IPS-20b (cell line): Measurements from ENCODE around the gene CUX1.

ENCODE experiments used
- H3K27ac ChIP-seq: one replicate; pipeline ENCODE4 v1.5.1; 2013; ENCODE audit warnings: low read length
- H3K27me3 ChIP-seq: 2 replicates; pipeline ENCODE4 v1.6.1; 2013; ENCODE audit warnings: mild to moderate bottlenecking, low read length, inconsistent platforms; ENCODE audit not compliant: insufficient read depth
- H3K36me3 ChIP-seq: 2 replicates; pipeline ENCODE4 v1.6.1; 2013; ENCODE audit warnings: low read depth, mild to moderate bottlenecking, inconsistent platforms, low read length, moderate library complexity; ENCODE audit not compliant: insufficient read depth
- H3K4me1 ChIP-seq: 2 replicates; pipeline ENCODE4 v1.6.1; 2013; ENCODE audit warnings: mild to moderate bottlenecking, control low read depth, inconsistent platforms, low read length, moderate library complexity; ENCODE audit not compliant: insufficient read depth
- H3K4me3 ChIP-seq: 2 replicates; pipeline ENCODE4 v1.5.1; 2013; ENCODE audit warnings: mild to moderate bottlenecking, low read length, inconsistent platforms
- H3K9ac ChIP-seq: 2 replicates; pipeline ENCODE4 v1.6.1; 2013; ENCODE audit warnings: low read depth, mild to moderate bottlenecking, inconsistent platforms, low read length, moderate library complexity
- H3K9me3 ChIP-seq: 2 replicates; pipeline ENCODE4 v1.6.1; 2013; ENCODE audit warnings: mild to moderate bottlenecking, low read depth, low read length, inconsistent platforms; ENCODE audit not compliant: insufficient read depth

CUX1 gene

DNA sequence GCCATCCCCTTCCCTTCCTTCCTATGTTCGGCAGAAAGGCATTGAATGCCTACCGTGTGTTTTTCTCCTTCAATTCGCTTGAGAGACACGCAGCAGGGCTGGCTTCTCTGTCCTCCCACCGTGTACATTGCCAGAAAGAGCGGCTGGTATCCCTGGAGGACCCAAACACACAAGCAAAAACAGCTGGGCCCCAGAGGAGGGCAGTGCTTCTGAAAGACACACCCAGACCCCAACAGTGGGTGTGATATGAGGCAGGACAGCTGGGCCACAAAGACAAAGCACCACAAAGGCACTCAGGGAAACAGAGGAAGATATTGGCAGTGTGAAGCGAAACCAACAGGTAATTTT lies 336.1 kb downstream of the CUX1 start:
- Histone ChIP-seq H3K4me3 (no peak overlapping the region), H3K9me3 (no peaks in the 10 kb centered on the region), H3K36me3 (peaks cover 5% of the 10 kb centered on the region; the same call in 1 of the 2 replicates), H3K27ac (peak overlapping the region; percentile 62), H3K27me3 (no peaks in the 10 kb centered on the region), H3K4me1 (peaks cover 15% of the 10 kb centered on the region; the same call in 1 of the 2 replicates), H3K9ac (peak overlapping the region; percentile 64; the same call in 1 of the 2 replicates)

DNA sequence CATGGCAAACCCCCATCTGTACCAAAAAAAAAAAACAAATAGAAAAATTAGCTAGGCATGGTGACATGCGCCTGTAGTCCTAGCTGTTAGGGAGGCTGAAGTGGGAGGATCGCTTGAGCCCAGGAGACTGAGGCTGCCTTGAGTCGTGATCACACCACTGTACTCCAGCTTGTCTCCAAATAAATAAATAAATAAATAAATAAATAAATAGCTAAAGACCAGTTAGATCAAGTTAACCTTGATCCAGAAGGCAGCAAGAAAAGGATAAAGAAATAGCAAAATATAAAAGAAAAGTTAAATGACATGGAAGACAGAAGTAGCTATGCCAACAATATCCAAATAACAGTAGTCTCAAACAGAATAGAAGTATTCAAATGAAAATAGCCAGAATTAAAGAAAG lies 337.0 kb downstream of the CUX1 start:
- no peaks in the 10 kb centered on the region for H3K27me3 ChIP-seq
- no peak overlapping the region for H3K27ac ChIP-seq
- H3K9ac ChIP-seq = no peak overlapping the region
- H3K9me3 ChIP-seq = no peaks in the 10 kb centered on the region
- H3K4me1 ChIP-seq = peaks cover 15% of the 10 kb centered on the region; the same call in 1 of the 2 replicates
- H3K4me3 ChIP-seq = no peak overlapping the region
- H3K36me3 ChIP-seq = peaks cover 7% of the 10 kb centered on the region; the same call in 1 of the 2 replicates

DNA sequence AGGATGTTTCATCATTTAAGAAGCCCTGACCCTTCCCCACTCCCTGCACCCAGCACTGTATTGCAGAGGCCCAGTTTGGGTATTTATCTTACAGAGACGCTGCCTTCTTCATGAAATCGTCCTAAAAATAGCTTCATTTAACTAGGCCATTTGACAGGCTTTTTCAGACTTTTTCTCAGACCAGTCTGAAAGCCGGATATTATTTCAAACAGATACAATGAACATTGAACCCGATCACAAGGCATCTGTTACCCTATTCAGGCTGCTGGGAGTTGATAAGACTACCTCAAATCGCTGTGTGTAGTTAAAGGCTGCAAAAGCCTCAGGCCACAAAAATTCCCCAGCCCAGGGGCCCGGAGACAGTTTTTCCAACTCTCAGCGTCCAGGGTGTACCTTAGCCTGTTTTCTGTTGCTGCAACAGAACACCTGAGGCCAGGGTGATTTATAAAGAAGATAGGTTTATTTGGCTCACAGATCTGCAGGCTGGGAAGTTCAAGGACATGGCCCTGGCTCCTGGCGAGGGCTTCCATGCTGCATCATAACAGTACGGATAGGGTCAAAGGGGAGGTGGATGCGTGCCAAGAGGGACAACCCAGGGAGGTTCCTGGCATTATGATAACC lies 338.5 kb downstream of the CUX1 start:
- H3K27me3 ChIP-seq = no peaks in the 10 kb centered on the region
- H3K4me3 ChIP-seq = no peak overlapping the region
- H3K9me3 ChIP-seq = no peaks in the 10 kb centered on the region
- H3K4me1 ChIP-seq = peaks cover 15% of the 10 kb centered on the region; the same call in 1 of the 2 replicates
- no peak overlapping the region for H3K27ac ChIP-seq
- peaks cover 7% of the 10 kb centered on the region; the same call in 1 of the 2 replicates for H3K36me3 ChIP-seq
- H3K9ac ChIP-seq = no peak overlapping the region

DNA sequence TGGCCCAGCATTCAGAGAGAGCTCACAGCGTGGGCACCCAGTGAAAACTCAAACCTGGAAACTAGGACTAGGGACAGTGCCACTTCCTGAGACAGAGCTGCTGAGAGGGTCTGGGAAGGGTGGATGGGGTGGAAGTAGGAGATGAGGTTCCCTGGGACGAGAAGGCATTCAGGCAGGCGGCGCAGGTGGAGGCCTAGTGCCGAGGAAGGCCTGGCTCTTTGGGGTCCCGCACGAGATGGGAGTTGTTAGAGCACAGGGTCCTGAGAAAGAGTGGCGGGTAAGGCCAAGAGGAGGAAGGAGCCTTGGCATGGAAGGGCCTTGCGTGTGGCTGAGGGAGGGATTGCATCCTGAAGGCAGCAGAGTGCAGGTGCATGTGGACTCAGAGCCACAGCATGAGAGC lies 339.4 kb downstream of the CUX1 start:
- Histone ChIP-seq H3K9ac (no peak overlapping the region), H3K9me3 (no peaks in the 10 kb centered on the region), H3K27me3 (no peaks in the 10 kb centered on the region), H3K4me1 (peaks cover 13% of the 10 kb centered on the region; the same call in 1 of the 2 replicates), H3K27ac (no peak overlapping the region), H3K36me3 (peaks cover 7% of the 10 kb centered on the region; the same call in 1 of the 2 replicates), H3K4me3 (no peak overlapping the region)

DNA sequence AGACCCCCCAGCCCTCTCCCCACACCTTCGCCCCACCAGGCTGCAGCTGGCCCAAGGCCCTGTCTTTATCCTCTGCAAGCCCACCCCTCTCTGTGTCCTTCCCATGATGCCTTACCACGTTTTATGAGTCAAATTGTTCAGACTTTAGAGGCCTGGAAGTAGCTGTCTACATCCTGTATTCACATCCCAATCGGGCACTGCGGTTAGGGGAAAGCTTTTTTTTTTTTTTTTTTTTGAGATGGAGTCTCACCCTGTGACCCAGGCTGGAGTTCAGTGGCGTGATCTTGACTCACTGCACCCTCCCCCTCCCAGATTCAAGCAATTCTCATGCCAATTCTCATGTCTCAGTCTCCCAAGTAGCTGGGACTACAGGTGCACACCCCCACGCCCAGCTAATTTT lies 347.7 kb downstream of the CUX1 start:
- Histone ChIP-seq H3K9ac (no peak overlapping the region), H3K27me3 (no peaks in the 10 kb centered on the region), H3K9me3 (no peaks in the 10 kb centered on the region), H3K27ac (no peak overlapping the region), H3K4me1 (no peaks in the 10 kb centered on the region; the same call in 1 of the 2 replicates), H3K36me3 (peaks cover 18% of the 10 kb centered on the region), H3K4me3 (no peak overlapping the region)

DNA sequence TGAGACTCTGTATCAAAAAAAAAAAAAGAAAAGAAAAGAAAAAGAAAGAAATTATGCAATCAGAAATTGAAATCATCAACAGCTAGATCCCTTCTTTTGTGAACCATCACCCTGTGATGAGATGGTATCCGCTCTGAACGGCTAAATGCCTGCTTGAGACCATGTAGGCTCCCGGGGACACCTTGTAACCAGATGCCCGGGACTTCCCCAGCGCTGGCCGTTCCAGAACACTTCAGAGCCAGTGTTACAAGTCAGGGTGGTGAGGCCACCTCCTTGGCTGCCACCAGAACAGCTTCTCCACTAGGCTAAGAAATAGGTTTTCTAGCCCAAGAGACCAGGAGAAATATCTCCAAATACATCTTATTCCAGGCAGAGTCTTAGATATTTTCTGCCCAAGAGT lies 349.8 kb downstream of the CUX1 start:
- Histone ChIP-seq H3K4me3 (no peak overlapping the region), H3K36me3 (peaks cover 36% of the 10 kb centered on the region), H3K4me1 (no peaks in the 10 kb centered on the region; the same call in 1 of the 2 replicates)

DNA sequence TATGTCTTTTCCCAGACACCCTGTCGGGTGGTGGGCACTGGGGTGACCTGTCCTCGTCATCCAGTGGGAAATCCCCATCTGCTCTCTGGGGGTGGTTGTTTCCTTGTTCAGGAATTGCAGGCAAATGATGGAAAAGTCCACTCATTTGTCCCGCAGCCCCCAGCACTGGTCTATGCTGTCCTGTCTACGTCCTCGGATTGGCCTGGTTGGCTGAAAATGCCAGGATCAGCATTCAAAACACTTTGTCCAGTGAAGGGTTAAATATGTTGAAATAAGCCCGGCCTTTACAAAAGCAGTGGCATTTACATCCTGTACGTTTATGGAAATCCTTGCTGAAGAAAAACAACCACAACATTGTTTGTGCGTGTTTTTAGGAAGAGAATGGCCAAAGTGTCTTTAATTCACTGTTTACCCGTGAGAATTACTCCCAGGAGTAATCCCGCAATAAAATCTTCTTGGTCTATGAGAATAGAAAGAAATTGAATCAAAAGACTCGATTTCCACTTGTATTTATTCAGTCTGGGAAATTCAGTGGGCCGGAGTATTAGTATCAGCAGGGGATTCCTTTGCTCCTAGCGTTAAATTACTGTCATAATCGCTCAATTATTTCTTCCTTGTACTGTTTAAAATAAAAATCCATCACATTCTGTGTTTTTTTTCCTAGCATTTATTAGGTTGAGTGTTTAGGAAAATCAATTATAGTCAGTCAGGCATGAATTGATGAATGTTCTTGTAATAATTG lies 352.4 kb downstream of the CUX1 start:
- Histone ChIP-seq H3K27ac (no peak overlapping the region), H3K9me3 (no peaks in the 10 kb centered on the region), H3K27me3 (no peaks in the 10 kb centered on the region), H3K9ac (no peak overlapping the region), H3K36me3 (peaks cover 40% of the 10 kb centered on the region), H3K4me1 (no peaks in the 10 kb centered on the region), H3K4me3 (no peak overlapping the region)

More for the DNA sequence above, 349.8 kb downstream of the CUX1 start:
- H3K27me3 ChIP-seq = no peaks in the 10 kb centered on the region
- H3K9ac ChIP-seq = no peak overlapping the region
- no peak overlapping the region for H3K27ac ChIP-seq
- H3K9me3 ChIP-seq = no peaks in the 10 kb centered on the region

DNA sequence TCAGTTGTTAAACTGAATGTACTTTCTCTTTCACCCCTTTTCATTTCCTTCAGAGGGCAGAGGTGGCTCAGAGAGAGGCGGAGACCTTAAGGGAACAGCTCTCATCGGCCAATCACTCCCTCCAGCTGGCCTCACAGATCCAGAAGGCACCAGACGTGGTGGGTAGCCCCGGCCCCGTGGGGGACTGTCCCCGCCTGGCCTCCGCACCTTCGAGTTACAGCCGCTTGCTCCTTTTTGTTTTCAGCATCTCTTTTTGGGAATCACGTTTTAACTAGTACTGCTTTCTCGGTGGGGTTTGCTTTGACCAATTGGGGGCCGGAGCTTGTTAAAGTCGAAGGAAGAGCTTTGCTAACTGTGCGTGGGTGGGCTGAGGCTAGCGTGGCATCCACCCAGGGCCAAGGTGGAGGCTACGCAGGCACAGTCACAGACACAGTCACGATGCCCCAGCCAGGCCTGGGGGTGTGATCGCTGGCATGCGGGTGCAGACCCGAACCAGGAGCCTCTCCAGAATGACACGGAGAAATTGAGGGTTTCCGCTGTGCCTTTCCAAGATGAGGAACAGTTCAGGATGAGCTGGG lies 353.1 kb downstream of the CUX1 start:
- peaks cover 45% of the 10 kb centered on the region for H3K36me3 ChIP-seq

DNA sequence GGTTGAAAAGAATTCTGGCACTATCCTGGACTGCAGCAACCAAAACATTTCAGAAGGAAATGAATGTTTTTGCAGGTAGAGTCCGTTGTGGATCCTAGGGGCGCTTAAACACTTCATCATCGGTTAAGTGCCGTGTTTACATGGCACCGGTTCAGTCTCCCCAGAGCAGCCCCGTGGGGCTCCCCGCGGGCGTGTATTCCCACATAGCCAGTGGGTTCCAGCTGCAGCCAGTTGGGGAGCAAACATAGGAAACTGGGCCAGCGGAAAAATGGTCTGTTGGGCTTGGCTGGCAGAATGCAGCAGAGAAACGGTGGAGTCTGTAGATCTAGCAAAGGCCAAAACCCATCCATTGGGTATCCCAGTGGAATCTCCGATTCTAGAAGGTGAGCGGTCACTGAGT lies 356.2 kb downstream of the CUX1 start:
- Histone ChIP-seq H3K4me1 (no peaks in the 10 kb centered on the region), H3K9ac (no peak overlapping the region), H3K9me3 (no peaks in the 10 kb centered on the region), H3K27me3 (no peaks in the 10 kb centered on the region), H3K36me3 (peaks cover 43% of the 10 kb centered on the region), H3K4me3 (no peak overlapping the region), H3K27ac (no peak overlapping the region)

More for the DNA sequence above, 353.1 kb downstream of the CUX1 start:
- H3K9me3 ChIP-seq = no peaks in the 10 kb centered on the region
- H3K9ac ChIP-seq = no peak overlapping the region
- H3K27me3 ChIP-seq = no peaks in the 10 kb centered on the region
- no peak overlapping the region for H3K4me3 ChIP-seq
- H3K27ac ChIP-seq = no peak overlapping the region
- H3K4me1 ChIP-seq = no peaks in the 10 kb centered on the region

DNA sequence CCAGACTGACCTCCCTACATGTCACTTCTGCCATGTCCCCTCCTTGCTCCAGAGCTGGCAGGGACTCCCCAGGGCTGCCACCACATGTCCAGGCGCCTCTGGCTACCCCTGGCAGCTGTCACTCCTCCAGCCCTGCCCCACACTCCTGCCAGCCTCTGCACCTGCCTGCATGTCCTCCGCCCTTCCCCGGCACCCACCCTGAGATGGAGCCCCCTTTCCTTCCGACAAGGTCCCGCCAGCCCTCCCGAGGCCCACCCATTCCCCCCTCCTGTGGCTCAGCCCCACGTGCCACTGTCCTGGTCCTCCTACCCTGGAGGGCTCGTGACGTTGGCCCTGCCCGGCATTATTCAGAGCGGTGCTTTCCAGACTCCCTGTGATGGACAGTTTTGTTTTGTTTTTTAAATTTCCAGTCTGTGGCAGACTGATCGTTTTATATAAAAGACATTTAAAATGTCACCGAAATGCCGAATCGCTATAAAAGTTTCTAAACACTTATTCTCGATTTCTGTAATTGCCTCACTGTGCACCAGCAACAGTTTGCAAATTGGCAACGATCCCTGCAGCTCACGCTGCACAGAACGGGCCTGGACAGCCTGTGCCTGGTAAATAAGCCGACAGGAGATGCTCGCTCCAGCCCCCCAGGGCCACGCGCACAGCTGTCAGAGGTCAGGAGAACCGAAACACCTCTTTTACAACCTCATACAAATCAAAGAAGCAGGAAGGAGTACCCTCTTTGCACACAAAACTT lies 358.2 kb downstream of the CUX1 start:
- no peaks in the 10 kb centered on the region for H3K4me1 ChIP-seq
- H3K9me3 ChIP-seq = no peaks in the 10 kb centered on the region
- peaks cover 52% of the 10 kb centered on the region for H3K36me3 ChIP-seq
- H3K4me3 ChIP-seq = no peak overlapping the region
- no peaks in the 10 kb centered on the region for H3K27me3 ChIP-seq
- H3K9ac ChIP-seq = no peak overlapping the region
- H3K27ac ChIP-seq = no peak overlapping the region

DNA sequence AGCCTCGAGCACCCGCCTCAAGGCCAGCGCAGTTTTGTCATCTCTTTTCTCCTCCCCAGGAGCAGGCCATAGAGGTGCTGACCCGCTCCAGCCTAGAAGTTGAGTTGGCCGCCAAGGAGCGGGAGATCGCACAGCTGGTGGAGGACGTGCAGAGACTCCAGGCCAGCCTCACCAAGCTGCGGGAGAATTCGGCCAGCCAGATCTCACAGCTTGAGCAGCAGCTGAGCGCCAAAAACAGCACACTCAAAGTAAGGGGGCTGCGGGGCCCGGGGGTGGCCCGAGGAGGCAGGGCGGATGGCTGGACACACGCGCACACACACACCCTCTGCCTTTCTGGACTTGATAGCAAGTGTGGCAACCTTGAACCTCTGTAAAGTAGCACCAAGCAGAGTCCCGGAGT lies 361.0 kb downstream of the CUX1 start:
- peaks cover 44% of the 10 kb centered on the region for H3K36me3 ChIP-seq
- H3K9ac ChIP-seq = no peak overlapping the region
- H3K4me1 ChIP-seq = no peaks in the 10 kb centered on the region

More for the DNA sequence above, 361.0 kb downstream of the CUX1 start:
- no peak overlapping the region for H3K4me3 ChIP-seq
- H3K9me3 ChIP-seq = no peaks in the 10 kb centered on the region
- H3K27ac ChIP-seq = no peak overlapping the region
- H3K27me3 ChIP-seq = no peaks in the 10 kb centered on the region
